DND-41 (cell line): Measurements from ENCODE around the gene ARVCF.

Experiments used
- ATAC-seq: fragments of 200-7000 bp; cut with Tn5 transposase; 3 replicates; pipeline ENCODE4 v1.9.1; 2021; ENCODE audit warnings: low read depth; ENCODE audit not compliant: insufficient read depth
- DNase-seq: peaks from one replicate; pipeline ENCODE4 v3.0.0-alpha.2; 2020
- H2AFZ ChIP-seq: 2 replicates; pipeline ENCODE4 v1.6.0; 2012; ENCODE audit warnings: low read depth, low read length
- H3K27ac ChIP-seq: 2 replicates; pipeline ENCODE4 v1.5.1; 2012; ENCODE audit warnings: low read length, inconsistent platforms
- H3K27me3 ChIP-seq: fragments of 200-600 bp; sonication (generic); 2 replicates; pipeline ENCODE4 v1.6.0; 2012; ENCODE audit warnings: low read length, mild to moderate bottlenecking, inconsistent platforms; ENCODE audit not compliant: insufficient read depth, poor library complexity
- H3K36me3 ChIP-seq: 2 replicates; pipeline ENCODE4 v1.5.1; 2012; ENCODE audit warnings: low read length, inconsistent platforms; ENCODE audit not compliant: insufficient read depth
- H3K4me1 ChIP-seq: 2 replicates; pipeline ENCODE4 v1.5.1; 2012; ENCODE audit warnings: mild to moderate bottlenecking, low read length; ENCODE audit not compliant: insufficient read depth
- H3K4me2 ChIP-seq: 2 replicates; pipeline ENCODE4 v1.6.0; 2012; ENCODE audit warnings: mild to moderate bottlenecking, moderate library complexity, low read length, inconsistent platforms; ENCODE audit not compliant: insufficient read depth
- H3K4me3 ChIP-seq, 2 experiments: fragments of 200-600 bp in 1 of 2; shearing (Covaris generic) in 1 of 2; 2 replicates each; pipeline ENCODE4 v1.5.1; 2012 to 2016; ENCODE audit warnings: inconsistent platforms in 2 of 2, low read length in 2 of 2, mild to moderate bottlenecking in 2 of 2, low read depth in 1 of 2, moderate library complexity in 1 of 2
- H3K79me2 ChIP-seq: 2 replicates; pipeline ENCODE4 v1.6.0; 2012; ENCODE audit warnings: low read length, inconsistent platforms; ENCODE audit not compliant: insufficient read depth
- H3K9ac ChIP-seq: 2 replicates; pipeline ENCODE4 v1.6.0; 2012; ENCODE audit warnings: low read depth, mild to moderate bottlenecking, inconsistent platforms, low read length, moderate library complexity
- H3K9me3 ChIP-seq: 2 replicates; pipeline ENCODE4 v1.5.1; 2012; ENCODE audit warnings: low read length, moderate library complexity, mild to moderate bottlenecking, inconsistent platforms; ENCODE audit not compliant: insufficient read depth, severe bottlenecking
- H4K20me1 ChIP-seq: 2 replicates; pipeline ENCODE4 v1.6.0; 2012; ENCODE audit warnings: low read length; ENCODE audit not compliant: insufficient read depth
- EZH2 ChIP-seq: IDR thresholded peaks from 3 replicates; pipeline ENCODE4 v1.6.1; 2012; ENCODE audit warnings: borderline replicate concordance, low read depth, mild to moderate bottlenecking, moderate library complexity, low read length, inconsistent platforms; ENCODE audit not compliant: severe bottlenecking
- TF ChIP-seq, protein P1 (sequence below): IDR thresholded peaks from 2 replicates; pipeline ENCODE4 v1.5.1; 2012; ENCODE audit warnings: borderline replicate concordance, low read length, moderate library complexity, mild to moderate bottlenecking; ENCODE audit not compliant: poor library complexity, severe bottlenecking; ENCODE audit errors: extremely low read depth

ARVCF gene

DNA sequence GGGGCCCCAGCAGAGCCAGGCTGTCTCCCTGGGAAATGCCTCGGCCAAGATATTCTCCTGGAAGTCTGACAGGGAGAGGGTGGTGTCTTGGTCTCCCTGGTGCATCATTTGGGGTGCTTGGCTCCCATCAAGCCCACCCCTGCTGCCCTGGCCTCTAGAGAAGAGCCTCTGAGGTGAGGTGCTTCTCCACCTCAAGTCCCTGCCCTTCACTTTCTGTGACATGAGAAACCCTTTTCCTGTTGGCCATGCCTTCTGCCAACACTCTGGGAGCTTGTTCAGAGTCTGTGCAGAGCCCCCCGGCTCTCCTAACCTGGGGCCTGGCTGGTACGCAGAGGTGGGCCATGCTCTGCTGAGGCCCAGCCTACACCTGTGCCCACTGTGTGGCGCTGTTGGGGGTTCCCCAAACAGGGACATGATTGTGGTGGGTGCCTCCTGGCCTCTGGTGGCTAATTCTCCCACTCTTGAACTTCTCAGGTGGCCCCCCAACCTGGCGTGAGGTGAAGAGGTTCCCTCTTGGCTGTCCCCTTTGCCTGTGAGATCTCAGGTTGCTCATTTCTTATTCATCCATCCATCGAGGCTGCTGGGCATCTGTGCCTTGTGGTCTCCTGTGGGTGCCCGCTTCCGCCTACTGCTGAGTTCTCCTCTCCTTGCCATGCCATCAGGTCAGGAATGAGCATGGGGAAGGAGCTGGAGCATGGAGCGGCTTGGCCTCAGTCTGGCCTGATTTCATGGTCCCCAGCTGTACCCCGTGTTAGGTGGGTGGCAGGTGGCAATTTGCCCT, 44.3 kb upstream of the ARVCF start:
- H3K4me3 ChIP-seq = no peak overlapping the region
- peaks cover 4% of the 10 kb centered on the region for H4K20me1 ChIP-seq
- no peaks in the 10 kb centered on the region for H3K79me2 ChIP-seq
- no peak overlapping the region for H2AFZ ChIP-seq
- H3K9me3 ChIP-seq = no peaks in the 10 kb centered on the region
- ATAC-seq (no peak), DNase-seq (no peak)
- no peak overlapping the region for H3K27ac ChIP-seq
- no peak overlapping the region for H3K4me2 ChIP-seq
- no peaks in the 10 kb centered on the region for H3K4me1 ChIP-seq
- TF ChIP-seq, protein P1, sequence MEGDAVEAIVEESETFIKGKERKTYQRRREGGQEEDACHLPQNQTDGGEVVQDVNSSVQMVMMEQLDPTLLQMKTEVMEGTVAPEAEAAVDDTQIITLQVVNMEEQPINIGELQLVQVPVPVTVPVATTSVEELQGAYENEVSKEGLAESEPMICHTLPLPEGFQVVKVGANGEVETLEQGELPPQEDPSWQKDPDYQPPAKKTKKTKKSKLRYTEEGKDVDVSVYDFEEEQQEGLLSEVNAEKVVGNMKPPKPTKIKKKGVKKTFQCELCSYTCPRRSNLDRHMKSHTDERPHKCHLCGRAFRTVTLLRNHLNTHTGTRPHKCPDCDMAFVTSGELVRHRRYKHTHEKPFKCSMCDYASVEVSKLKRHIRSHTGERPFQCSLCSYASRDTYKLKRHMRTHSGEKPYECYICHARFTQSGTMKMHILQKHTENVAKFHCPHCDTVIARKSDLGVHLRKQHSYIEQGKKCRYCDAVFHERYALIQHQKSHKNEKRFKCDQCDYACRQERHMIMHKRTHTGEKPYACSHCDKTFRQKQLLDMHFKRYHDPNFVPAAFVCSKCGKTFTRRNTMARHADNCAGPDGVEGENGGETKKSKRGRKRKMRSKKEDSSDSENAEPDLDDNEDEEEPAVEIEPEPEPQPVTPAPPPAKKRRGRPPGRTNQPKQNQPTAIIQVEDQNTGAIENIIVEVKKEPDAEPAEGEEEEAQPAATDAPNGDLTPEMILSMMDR = peak; percentile 44
- no peak for TF ChIP-seq EZH2
- no peak overlapping the region for H3K9ac ChIP-seq
- no peaks in the 10 kb centered on the region for H3K27me3 ChIP-seq
- H3K36me3 ChIP-seq = peaks cover 54% of the 10 kb centered on the region

DNA sequence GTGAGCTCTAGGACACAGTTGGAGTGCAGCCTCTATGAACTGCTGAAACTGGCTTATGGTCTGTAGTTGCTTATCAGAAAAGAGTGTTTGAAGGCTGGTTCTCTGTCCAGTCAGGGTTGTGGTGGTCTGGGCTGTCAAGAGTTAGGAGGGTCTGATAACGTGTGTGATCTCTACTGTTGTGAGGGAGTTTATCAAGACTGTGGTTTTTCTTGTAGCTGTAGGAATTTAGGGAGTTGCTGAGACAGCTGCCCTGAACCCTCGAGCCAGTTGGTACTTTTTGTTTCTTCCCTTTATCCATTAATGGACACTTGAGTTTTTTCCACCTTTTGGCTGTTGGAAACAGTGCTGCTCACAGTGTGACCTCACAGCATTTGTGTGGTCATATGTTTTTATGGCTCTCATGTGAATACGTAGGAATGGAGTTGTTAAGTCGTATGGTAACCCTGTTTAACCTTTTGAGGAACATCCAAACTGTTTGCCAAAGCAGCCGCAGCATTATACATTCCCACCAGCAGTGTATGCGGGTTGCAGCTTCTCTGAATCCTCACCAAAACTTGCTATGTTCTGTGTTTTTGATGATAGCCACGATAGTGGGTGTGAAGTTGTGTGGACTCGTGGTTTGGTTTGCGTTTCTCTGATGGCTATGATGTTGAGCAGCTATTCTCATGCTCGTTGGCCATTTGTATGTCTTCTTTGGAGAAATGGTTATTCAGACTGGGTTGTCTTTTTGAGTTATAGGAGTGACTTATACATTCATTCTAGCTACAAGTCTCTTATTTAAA, 42.6 kb upstream of the ARVCF start:
- Histone ChIP-seq H3K27me3 (no peaks in the 10 kb centered on the region), H3K4me3 (no peak overlapping the region), H3K27ac (no peak overlapping the region), H3K9me3 (no peaks in the 10 kb centered on the region), H2AFZ (no peak overlapping the region), H3K4me1 (no peaks in the 10 kb centered on the region), H3K9ac (no peak overlapping the region), H3K79me2 (no peaks in the 10 kb centered on the region), H4K20me1 (peaks cover 4% of the 10 kb centered on the region), H3K36me3 (peaks cover 60% of the 10 kb centered on the region), H3K4me2 (no peak overlapping the region)
- TF ChIP-seq EZH2 = no peak
- TF ChIP-seq, protein P1 = no peak
- DNase-seq = no peak
- ATAC-seq = no peak

GRCh38 chr22:20057596-20058268, 41.1 kb upstream of the ARVCF start:
- Histone ChIP-seq H2AFZ (no peak overlapping the region), H3K79me2 (no peaks in the 10 kb centered on the region), H3K9me3 (no peaks in the 10 kb centered on the region), H3K9ac (no peak overlapping the region), H3K36me3 (peaks cover 61% of the 10 kb centered on the region), H3K4me3 (no peak overlapping the region), H3K4me2 (no peak overlapping the region), H4K20me1 (peaks cover 7% of the 10 kb centered on the region), H3K4me1 (no peaks in the 10 kb centered on the region), H3K27ac (no peak overlapping the region), H3K27me3 (no peaks in the 10 kb centered on the region)
- TF ChIP-seq EZH2 = no peak
- TF ChIP-seq, protein P1 = no peak
- no peak for ATAC-seq
- no peak for DNase-seq
